Activated CD4-positive, alpha-beta T cell treated with anti-CD3 and anti-CD28 coated beads, Interleukin-2, amount 50 U/mL, for 24 hours (primary cell): ENCODE measurements around the gene CDNF.

ENCODE experiments used
- DNase-seq, 2 donors: peaks; one replicate each; pipeline ENCODE4 v3.0.0-alpha.2; 2020; ENCODE audit warnings: low read depth in 1 of 2, low spot score in 1 of 2

Gene CDNF

DNA sequence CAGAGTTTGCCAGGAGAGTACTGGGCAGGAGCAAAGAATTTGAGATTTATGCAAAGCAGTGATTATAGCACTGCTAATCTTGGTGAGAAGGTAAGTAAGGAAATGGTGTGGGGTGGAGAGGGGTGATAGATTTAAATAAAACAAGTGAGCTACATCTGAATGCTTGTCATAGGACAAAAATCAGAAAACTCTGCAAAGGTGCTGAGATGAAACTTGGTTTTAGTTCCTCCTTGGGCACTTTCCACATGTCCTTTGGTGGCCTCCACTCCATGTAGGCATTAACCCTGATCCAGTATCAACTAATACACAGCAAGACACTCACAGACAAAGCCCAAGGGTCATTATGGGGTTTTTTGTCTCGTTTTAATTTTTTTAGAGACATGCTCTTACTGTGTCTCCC is 37.4 kb downstream of the CDNF start:
- no peak for DNase-seq

DNA sequence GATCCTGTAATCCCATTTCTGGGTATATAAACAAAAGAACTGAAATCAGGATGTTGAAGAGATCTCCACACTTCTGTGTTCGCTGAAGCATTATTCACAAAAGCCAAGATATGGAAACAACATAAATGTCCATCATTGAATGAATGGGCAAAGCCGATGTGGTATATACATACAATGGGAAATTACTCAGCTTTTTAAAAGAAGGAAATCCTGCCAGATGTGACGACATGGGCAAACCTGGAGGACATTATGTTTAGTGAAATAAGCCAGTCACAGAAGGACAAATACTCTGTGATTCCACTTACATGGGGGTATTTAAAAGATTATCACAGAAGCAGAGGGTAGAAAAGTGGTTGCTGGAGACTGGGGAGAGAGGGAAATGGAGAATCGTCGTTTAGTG is 39.2 kb downstream of the CDNF start:
- DNase-seq: no peak

DNA sequence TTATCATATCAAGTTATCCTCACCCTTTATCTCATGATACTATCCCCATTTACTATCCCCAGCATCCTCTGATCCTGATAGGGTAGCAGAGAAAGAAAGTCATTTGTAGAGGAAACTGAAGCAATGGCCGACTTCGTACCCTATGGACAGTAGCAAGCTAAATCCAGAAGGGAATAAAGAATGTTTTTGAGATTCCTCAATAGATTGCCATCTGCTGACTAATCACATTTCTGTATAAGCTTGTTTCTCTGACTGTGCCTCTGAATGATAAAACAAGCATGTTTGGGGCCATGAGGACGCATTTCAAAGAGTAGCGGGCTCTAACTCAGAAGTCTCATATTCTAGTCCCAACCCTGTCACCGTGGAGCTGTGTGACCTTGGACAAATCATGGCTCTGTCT is 49.9 kb downstream of the CDNF start:
- DNase-seq: no peak

DNA sequence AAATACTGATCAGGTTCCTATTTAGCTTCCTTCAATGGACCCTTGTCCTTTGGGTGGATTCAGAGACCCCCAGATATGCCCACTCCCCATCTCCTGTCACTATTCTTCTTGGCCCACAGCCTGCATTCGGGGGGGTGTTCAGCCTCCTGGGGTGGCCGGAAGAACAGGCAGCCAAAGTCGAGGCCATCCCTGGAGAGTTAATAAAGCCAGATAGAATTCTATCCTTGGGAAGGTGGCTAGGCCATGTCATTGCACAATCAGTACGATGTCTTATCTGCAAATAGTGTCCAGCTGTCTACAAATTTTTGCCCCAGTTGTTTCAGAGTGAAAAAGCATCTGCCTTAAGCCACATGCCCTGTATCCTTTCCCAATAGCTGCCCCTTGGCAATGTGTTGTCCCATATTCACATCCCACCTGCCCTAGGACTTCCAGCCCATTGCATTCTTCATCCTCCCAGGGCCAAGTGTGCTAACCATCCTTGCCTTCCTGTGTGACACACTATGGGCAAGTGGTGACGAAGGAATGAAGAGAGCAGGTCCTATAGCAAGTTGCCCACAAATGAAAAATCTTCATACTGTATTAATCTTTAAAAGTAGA is 53.3 kb downstream of the CDNF start:
- DNase-seq: no peak

DNA sequence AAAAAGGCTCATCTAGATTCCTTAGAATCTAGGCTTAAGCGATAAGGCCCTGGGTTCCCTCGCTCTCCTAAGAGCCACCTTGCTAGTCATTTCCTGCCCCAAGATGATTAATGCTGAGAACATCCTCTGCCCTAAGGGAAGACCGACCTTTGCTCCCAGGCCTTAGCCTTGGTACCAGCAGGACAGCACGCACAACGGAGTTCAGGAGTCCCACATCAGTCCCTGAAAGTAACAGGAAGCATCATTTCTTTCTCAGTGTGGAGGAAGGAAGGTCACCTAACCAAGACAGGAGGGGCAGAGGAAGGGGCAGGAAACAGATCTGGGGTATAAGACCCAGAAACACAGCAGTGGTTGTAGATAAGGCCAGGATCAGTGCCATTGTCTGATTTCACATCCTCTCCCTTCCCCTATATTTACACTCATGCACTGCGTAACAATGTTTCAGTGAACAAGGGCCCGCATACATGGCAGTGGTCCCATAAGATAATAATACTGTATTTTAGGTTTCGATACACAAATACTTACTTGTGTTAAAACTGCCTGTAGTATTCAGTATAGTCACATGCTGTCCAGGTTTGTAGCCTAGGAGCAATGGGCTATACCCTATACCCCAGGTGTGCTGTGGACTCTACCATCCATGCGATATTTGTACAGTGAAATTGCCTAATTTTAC is 55.0 kb downstream of the CDNF start:
- DNase-seq: no peak

DNA sequence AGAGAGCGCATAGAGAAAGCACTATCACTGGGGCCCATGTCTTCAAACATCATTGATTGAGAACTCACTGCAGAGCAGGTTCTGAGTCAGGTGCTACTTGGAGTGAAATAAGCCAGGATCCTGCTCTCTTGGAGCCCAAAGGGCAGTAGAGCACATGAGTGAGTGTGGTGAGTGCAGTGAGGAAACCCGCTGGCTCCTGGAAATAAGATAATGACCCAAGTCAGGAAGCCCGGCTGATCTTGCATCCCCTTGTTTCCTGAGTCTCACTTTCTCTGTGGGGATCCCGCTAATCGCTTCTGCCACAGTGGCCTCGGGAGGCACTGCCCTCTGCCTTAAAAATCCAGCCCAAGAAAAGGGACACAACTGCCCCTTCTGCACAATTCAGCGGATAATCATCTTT is 56.1 kb downstream of the CDNF start:
- DNase-seq: no peak

DNA sequence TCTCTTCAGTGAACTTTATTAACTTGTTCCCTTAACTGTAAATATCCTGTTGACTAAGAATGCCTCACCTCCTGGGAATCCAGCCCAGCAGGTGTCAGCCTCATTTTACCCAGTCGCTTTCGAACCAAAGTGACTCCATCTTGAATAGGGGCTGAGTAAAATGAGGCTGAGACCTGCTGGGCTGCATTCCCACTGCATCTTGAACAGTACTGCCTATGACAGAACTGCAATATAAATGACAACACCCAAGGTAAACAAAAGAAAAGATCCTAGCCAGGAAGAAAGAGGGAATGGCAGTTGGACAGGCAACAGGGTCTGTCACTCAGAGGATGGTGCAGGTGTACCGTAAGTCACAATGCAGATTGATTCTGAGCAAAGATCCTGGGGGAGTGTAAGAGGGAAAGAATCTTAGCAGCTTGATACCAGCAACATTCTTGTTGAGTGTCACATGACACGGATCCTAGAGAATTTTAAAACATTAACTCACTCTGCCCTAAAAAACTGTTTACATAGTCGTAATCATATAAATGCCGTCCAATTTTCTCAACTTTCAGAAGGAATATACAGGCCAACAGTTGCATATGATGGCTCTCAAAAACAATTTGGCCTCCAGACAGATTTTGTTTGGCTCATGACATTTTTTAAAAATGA is 58.7 kb downstream of the CDNF start:
- DNase-seq: no peak

DNA sequence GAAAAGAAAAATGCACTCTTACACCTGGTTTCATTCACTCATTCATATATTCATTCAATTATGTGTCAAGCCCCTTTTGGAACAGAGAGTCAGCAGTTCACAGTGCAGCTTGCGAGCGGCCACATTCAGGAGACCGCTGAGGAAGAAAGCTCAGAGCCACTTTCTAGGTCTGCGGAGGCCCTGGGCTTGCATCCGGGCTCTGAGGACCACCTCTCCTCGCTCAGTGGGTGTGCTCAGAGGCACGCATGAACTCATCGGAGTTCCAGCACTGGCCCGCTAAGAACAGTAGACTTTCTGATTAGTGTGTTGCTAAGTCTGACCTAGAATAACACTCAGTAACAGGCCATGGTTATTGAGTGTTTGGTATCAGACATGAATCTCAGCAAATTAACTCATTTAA is 61.3 kb downstream of the CDNF start:
- no peak for DNase-seq

DNA sequence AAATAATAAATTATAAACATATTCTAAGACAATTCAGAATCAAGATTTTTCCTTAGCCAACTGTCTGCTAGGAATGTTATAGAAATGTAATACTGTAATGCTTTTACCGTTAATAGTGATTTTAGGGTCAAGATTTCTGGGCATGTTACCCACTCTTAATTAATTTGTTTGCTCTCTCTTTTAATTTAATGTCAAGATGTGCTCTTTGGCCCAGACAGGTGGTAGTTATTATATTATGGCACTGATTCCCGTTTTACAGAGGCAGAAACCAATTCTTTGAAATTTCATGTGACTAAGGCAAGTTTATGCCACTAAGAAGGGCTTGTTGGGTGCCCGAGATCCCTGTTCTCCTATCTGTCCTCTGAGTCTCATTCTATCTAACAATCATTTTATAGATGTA is 62.2 kb downstream of the CDNF start:
- no peak for DNase-seq

DNA sequence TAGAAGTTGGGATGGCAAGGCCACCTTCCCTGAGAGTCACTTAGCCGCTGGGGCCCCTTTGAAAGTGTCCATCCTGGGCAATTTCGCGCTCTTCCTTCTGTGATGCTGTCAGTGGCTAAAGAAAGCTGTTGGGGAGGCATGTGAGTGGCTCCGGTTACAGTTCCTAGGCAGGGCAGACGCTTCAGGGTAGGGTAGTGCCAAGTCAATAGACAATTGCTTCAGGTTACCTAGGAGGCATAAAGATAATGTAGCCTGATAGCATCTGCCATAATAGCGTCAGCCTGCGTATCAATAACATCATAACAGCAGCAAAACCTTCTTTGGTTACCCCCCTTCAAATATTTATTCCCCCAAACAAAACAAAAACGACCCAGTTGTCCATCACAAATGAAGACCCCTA is 63.0 kb downstream of the CDNF start, which contains the start of gene FAM107B:
Gene FAM107B, minus strand, starts transcription at position 101 of the 400 bp plus-strand sequence. CDS start 234 bp downstream, outside the sequence.
- no peak for DNase-seq

DNA sequence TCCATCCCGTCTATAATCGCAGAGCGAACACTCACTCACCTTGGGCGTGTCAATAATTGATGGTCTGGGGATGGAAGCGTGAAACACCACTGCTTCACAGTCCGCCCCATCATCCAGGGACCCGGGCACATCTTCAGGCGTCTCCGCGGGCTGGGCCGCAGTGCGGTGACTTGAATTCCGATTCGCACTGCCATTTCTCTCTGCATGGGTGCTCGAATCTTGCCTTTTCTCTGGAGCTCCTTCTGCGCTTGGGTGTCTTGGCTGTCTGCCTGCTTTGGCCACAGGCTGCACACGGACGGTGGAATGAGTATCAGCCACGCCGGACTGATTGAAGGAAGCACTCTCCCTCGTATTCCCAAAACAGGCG is 63.6 kb downstream of the CDNF start:
- DNase-seq: no peak

DNA sequence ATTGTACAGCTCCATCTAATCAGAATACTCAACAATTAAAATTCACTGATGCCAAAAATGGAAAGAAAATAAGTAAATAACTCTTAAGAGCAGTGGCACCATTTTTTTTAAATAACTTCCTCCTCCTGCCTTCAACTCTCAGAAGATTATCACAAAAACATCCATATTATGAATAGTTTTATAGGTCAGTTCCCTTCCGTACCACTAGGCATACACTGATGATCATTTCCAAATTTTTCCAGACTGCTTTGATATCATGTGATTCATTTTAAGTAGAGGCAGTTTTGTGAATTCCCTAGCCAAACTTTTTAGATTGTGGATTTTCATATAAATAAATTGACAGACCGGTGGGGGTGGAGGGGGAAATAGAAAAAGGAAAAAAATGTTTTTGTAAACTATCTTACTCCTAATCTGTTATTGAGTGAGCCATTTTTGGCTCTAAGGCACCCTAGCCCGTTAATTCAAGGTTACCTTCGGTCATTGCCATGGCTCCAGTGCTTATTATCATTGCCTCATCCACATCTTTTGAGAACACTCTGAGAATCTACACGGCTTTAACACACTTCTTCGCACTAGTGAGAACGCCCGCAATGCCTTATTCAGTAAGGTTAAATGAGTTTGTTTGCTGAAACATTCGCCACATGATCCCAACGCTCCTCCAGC is 64.2 kb downstream of the CDNF start:
- DNase-seq: no peak

DNA sequence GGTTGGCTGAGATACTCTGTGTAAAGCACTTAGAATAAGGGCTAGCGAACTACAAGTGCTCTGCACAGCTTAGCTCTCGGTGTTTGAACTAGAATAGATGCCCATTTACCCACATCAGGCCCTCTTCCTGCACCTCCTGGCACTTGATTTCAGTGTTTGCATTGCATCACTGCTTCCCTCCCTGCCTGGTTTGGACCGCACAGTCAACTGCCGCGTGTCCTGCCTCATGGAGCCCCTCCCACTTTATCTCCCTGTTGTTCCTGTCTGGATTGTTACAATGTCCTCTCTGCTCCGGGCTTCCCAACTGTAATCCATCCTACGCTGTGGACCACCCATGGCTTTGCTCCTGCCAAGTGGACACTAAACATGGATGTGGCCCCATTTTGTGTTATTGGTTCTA is 65.4 kb downstream of the CDNF start:
- no peak for DNase-seq

DNA sequence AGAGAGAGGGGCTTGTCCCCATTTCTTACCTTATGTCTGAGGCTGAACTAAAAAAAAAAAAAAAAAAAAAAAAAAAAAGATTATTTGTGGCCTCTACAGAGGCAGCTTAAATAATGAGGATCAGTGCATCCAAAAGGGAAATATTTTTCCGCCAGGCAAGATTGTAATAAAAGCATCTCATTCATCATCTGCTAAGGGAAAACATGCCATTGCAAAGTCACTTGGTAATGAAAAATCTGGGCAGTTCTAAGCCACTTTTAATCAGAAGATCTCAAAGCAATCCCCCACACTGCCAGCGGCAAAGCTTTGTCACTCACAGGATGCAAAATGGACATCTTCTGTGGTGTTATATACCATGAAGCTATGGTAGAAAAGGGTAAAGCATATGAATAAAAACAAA is 66.9 kb downstream of the CDNF start:
- no peak for DNase-seq
